ENCODE data around the gene RB1. TPM values are rescaled to one million over a fixed set of nuclear protein-coding genes. Genes with fewer than 3 reads are reported as not detected.
A peak's percentile ranks its signal among the peaks of the same experiment; 100 is the strongest.

Gene RB1
- total RNA-seq, 3 donors from 2014 or later (not counting 1 experiment from before 2014, with no cell fraction given), result 25.5 to 28.3 (median 26.9) TPM

DNA sequence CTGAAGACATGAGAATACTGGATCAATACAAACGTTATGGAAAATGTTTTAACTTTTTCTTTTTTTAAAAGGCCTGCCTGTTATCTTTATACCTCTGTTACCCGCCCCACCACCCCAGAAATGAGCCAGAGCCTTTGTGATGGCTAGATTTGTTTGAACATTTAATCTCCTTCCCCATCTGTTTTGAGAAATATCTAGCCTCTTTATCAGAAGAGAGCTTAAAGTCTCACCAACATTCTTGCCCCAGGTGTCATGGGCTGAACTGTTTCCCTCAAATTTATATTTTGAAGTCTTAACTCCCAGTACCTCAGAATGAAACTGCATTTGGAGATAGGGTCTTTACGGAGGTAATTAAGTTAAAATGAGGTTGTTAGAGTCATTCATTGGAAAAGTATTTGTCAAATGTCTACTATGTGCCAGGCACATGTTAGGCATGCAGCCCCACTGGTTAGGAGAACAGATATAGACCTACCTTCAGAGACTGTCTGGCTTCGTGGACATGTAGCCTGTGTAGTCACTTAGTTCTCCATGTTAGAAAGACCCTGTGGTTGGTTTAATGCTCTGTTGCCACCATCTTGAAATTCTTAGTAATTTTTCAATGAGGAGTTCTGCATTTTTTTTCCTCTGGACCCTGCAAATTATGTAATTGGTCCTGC lies 6.3 kb upstream of the RB1 start:
- Mint-ChIP-seq H3K27ac (no peak overlapping the region), H3K4me1 (no peaks in the 10 kb centered on the region), H3K9me3 (no peaks in the 10 kb centered on the region), H3K36me3 (no peaks in the 10 kb centered on the region), H3K27me3 (ENCODE audit: low read depth in 2 of 2) (no peaks in the 10 kb centered on the region), H3K4me3 (no peak overlapping the region)
- Histone ChIP-seq H3K27me3 (ENCODE audit: control insufficient read depth, insufficient read depth, low read length) (no peaks in the 10 kb centered on the region), H3K36me3 (ENCODE audit: control insufficient read depth, insufficient read depth, low read length) (no peaks in the 10 kb centered on the region), H3K4me3 (ENCODE audit: low read length) (no peak overlapping the region), H3K4me1 (ENCODE audit: control insufficient read depth, insufficient read depth, low read length) (no peaks in the 10 kb centered on the region), H3K9me3 (ENCODE audit: control insufficient read depth, insufficient read depth, low read length) (no peaks in the 10 kb centered on the region), H3K27ac (ENCODE audit: low read length) (no peak overlapping the region)
- 85% methylated on average over 4 of the region's 4 CpGs for WGBS (ENCODE audit: insufficient coverage)
- ATAC-seq (no peak), DNase-seq (no peak)
- intact Hi-C loops (cut with micrococcal nuclease), result no loop called here
- TF ChIP-seq CTCF (IDR thresholded peaks at IDR 0.05), result no peak

GRCh38 chr13:48299591-48299990 lies 4.0 kb upstream of the RB1 start:
- ATAC-seq (no peak), DNase-seq (no peak)
- H3K4me3 Mint-ChIP-seq, result no peak overlapping the region
- 90% methylated on average over 2 of the region's 2 CpGs for WGBS (ENCODE audit: insufficient coverage)
- Histone ChIP-seq H3K27ac (ENCODE audit: low read length) (no peak overlapping the region), H3K9me3 (ENCODE audit: control insufficient read depth, insufficient read depth, low read length) (no peaks in the 10 kb centered on the region), H3K27me3 (ENCODE audit: control insufficient read depth, insufficient read depth, low read length) (no peaks in the 10 kb centered on the region), H3K4me3 (ENCODE audit: low read length) (no peak overlapping the region), H3K4me1 (ENCODE audit: control insufficient read depth, insufficient read depth, low read length) (peaks cover 4% of the 10 kb centered on the region), H3K36me3 (ENCODE audit: control insufficient read depth, insufficient read depth, low read length) (no peaks in the 10 kb centered on the region)
- H3K27ac Mint-ChIP-seq, result no peak overlapping the region
- TF ChIP-seq CTCF (IDR thresholded peaks at IDR 0.05), result no peak
- H3K36me3 Mint-ChIP-seq, result no peaks in the 10 kb centered on the region
- H3K4me1 Mint-ChIP-seq, result peaks cover 15 to 16% of the 10 kb centered on the region in 2 donors
- H3K9me3 Mint-ChIP-seq, result no peaks in the 10 kb centered on the region
- H3K27me3 Mint-ChIP-seq (ENCODE audit: low read depth in 2 of 2), result no peaks in the 10 kb centered on the region
- intact Hi-C loops (cut with micrococcal nuclease), result no loop called here

- no peaks in the 10 kb centered on the region for H3K9me3 Mint-ChIP-seq
- H3K4me3 Mint-ChIP-seq, result peak overlapping the region; percentile 89
- peaks cover 26 to 33% of the 10 kb centered on the region in 2 donors for H3K4me1 Mint-ChIP-seq
- H3K4me3 ChIP-seq (ENCODE audit: low read length), result peak overlapping the region; percentile 92
- no peaks in the 10 kb centered on the region for H3K27me3 ChIP-seq (ENCODE audit: control insufficient read depth, insufficient read depth, low read length)
- intact Hi-C loops (cut with micrococcal nuclease), result loop anchor here (5.0 to 10.0 kb wide), 4 partner anchors 66 to 266 kb away; partner anchors contain the start of gene NUDT15
- no peaks in the 10 kb centered on the region for H3K27me3 Mint-ChIP-seq (ENCODE audit: low read depth in 2 of 2)
- peaks cover 12% of the 10 kb centered on the region for H3K4me1 ChIP-seq (ENCODE audit: control insufficient read depth, insufficient read depth, low read length)
- H3K9me3 ChIP-seq (ENCODE audit: control insufficient read depth, insufficient read depth, low read length), result no peaks in the 10 kb centered on the region
- WGBS (ENCODE audit: insufficient coverage), result 26% methylated on average over 12 of the region's 12 CpGs
- peak overlapping the region; percentile 97 to 98 for H3K27ac Mint-ChIP-seq
- TF ChIP-seq CTCF (IDR thresholded peaks at IDR 0.05), result no peak
- peaks cover 2% of the 10 kb centered on the region for H3K36me3 ChIP-seq (ENCODE audit: control insufficient read depth, insufficient read depth, low read length)
- peak overlapping the region; percentile 97 for H3K27ac ChIP-seq (ENCODE audit: low read length)
- ATAC-seq (no peak), DNase-seq (no peak)
- peaks cover 7% of the 10 kb centered on the region for H3K36me3 Mint-ChIP-seq
These were observed 636 bp upstream of the RB1 start for GRCh38 chr13:48302871-48303358.

All from natural killer cell (primary cell).